Sigmoid colon (tissue), 4 donors: ENCODE measurements around the gene SRSF8.
"Not testable (repeated sequence)": the region's sequence is repeated elsewhere in the genome, so short reads cannot be mapped to it uniquely, and the experiment has no call there.

Experiments
- CTCF ChIP-seq, 4 experiments: fragments of 450-650 bp in 3 of 4; fragments of 200-600 bp in 1 of 4; IDR thresholded peaks; one replicate each; pipeline ENCODE4 v1.5.1; 2016 to 2019; ENCODE audit warnings: antibody characterized with exemption in 4 of 4, mild to moderate bottlenecking in 3 of 4, moderate library complexity in 2 of 4
- EP300 ChIP-seq, 4 donors: sonication (generic); formaldehyde crosslinking; IDR thresholded peaks; one replicate each; pipeline ENCODE4 v1.6.1; 2017; ENCODE audit warnings: antibody characterized with exemption in 4 of 4
- POLR2A ChIP-seq, 2 donors: fragments of 450-650 bp; IDR thresholded peaks; one replicate each; pipeline ENCODE4 v1.6.1; 2016; ENCODE audit warnings: antibody characterized with exemption in 2 of 2, mild to moderate bottlenecking in 2 of 2, moderate library complexity in 2 of 2
- POLR2AphosphoS5 ChIP-seq, 4 donors: sonication (generic); formaldehyde crosslinking; IDR thresholded peaks; one replicate each; pipeline ENCODE4 v1.6.1; 2017; ENCODE audit warnings: antibody characterized with exemption in 4 of 4

GRCh38 chr11:95037356-95038035, 29.2 kb upstream of the SRSF8 start:
- not testable (repeated sequence) for TF ChIP-seq POLR2A, CTCF, POLR2AphosphoS5, EP300 (IDR thresholded peaks at IDR 0.05)
